GM23338 (cell line): ENCODE data around the gene ADAMTS17. TPM values are rescaled to one million over a fixed set of nuclear protein-coding genes. Genes with fewer than 3 reads are reported as not detected.

Experiments
- ATAC-seq: fragments of 200-7000 bp; cut with Tn5 transposase; 3 replicates; pipeline ENCODE4 v1.9.1; 2020
- DNase-seq: peaks from one replicate; pipeline ENCODE4 v3.0.0-alpha.2; 2015; ENCODE audit warnings: low spot score
- H2AFZ ChIP-seq: fragments of 200-600 bp; sonication (generic); 2 replicates; pipeline ENCODE4 v1.8.0; 2016; ENCODE audit warnings: antibody characterized with exemption, mild to moderate bottlenecking, moderate library complexity
- H3F3A ChIP-seq: fragments of 200-600 bp; sonication (generic); replicated peaks from 2 replicates; pipeline ENCODE4 v1.8.0; 2017; ENCODE audit warnings: antibody characterized with exemption, mixed run types, low read depth
- H3K27ac ChIP-seq: fragments of 200-600 bp; sonication (generic); 2 replicates; pipeline ENCODE4 v1.6.1; 2016; ENCODE audit warnings: low read depth
- H3K27me3 ChIP-seq: fragments of 200-600 bp; sonication (generic); 2 replicates; pipeline ENCODE4 v1.8.0; 2016; ENCODE audit warnings: mild to moderate bottlenecking, mixed run types, moderate library complexity; ENCODE audit not compliant: insufficient read depth
- H3K36me3 ChIP-seq: fragments of 200-600 bp; sonication (generic); 2 replicates; pipeline ENCODE4 v1.8.0; 2016; ENCODE audit warnings: mild to moderate bottlenecking; ENCODE audit not compliant: insufficient read depth
- H3K4me1 ChIP-seq: fragments of 200-600 bp; sonication (generic); 2 replicates; pipeline ENCODE4 v1.8.0; 2016; ENCODE audit warnings: mild to moderate bottlenecking, moderate library complexity; ENCODE audit not compliant: insufficient read depth
- H3K4me2 ChIP-seq: fragments of 200-600 bp; sonication (generic); 2 replicates; pipeline ENCODE4 v1.7.1; 2017; ENCODE audit warnings: mixed run types
- H3K4me3 ChIP-seq: fragments of 200-600 bp; sonication (generic); 2 replicates; pipeline ENCODE4 v1.6.1; 2016; ENCODE audit warnings: mixed run types
- H3K79me2 ChIP-seq: fragments of 200-600 bp; sonication (generic); replicated peaks from 2 replicates; pipeline ENCODE4 v1.8.0; 2017; ENCODE audit warnings: mild to moderate bottlenecking; ENCODE audit not compliant: insufficient read depth
- H3K9me2 ChIP-seq: fragments of 200-600 bp; sonication (generic); 2 replicates; pipeline ENCODE4 v1.8.0; 2017; ENCODE audit not compliant: insufficient read depth
- H4K20me1 ChIP-seq: fragments of 200-600 bp; sonication (generic); replicated peaks from 2 replicates; pipeline ENCODE4 v1.8.0; 2017; ENCODE audit warnings: mild to moderate bottlenecking; ENCODE audit not compliant: insufficient read depth
- H3K27ac Mint-ChIP-seq: 2 replicates; pipeline ENCODE4 v1.8.0; 2020; ENCODE audit warnings: inconsistent platforms, mild to moderate bottlenecking, moderate library complexity, mixed read lengths
- H3K27me3 Mint-ChIP-seq: 3 replicates; pipeline ENCODE4 v1.8.0; 2022; ENCODE audit warnings: low read depth, mild to moderate bottlenecking, moderate library complexity, mixed read lengths, inconsistent platforms; ENCODE audit not compliant: insufficient read depth, poor library complexity
- H3K36me3 Mint-ChIP-seq: 3 replicates; pipeline ENCODE4 v1.8.0; 2021; ENCODE audit warnings: low read depth, mild to moderate bottlenecking, inconsistent platforms, moderate library complexity, mixed read lengths
- H3K4me1 Mint-ChIP-seq: 3 replicates; pipeline ENCODE4 v1.8.0; 2020; ENCODE audit warnings: mild to moderate bottlenecking, inconsistent platforms, mixed read lengths
- H3K4me3 Mint-ChIP-seq: 3 replicates; pipeline ENCODE4 v1.8.0; 2021; ENCODE audit warnings: moderate library complexity, mild to moderate bottlenecking, inconsistent platforms, mixed read lengths
- H3K9me3 Mint-ChIP-seq: 3 replicates; pipeline ENCODE4 v1.8.0; 2020; ENCODE audit warnings: moderate library complexity, mild to moderate bottlenecking, inconsistent platforms, mixed read lengths
- EZH2 ChIP-seq: fragments of 200-600 bp; sonication (generic); IDR thresholded peaks from one replicate; pipeline ENCODE4 v1.8.0; 2017; ENCODE audit warnings: antibody characterized with exemption, mild to moderate bottlenecking, low read depth; ENCODE audit not compliant: unreplicated experiment
- NANOG ChIP-seq: IDR thresholded peaks from 2 replicates; pipeline ENCODE4 v1.6.1; 2016; ENCODE audit warnings: antibody characterized with exemption, borderline replicate concordance
- POLR2AphosphoS5 ChIP-seq: IDR thresholded peaks from 2 replicates; pipeline ENCODE4 v1.6.1; 2016; ENCODE audit warnings: antibody characterized with exemption, low read depth
- STAT1 ChIP-seq: IDR thresholded peaks from one replicate; pipeline ENCODE4 v1.6.1; 2016; ENCODE audit warnings: antibody characterized with exemption; ENCODE audit not compliant: unreplicated experiment
- ZNF114 ChIP-seq: fragments of 250-450 bp; sonication (Bioruptor Pico); IDR thresholded peaks from 2 replicates; pipeline ENCODE4 v1.5.0; 2020; ENCODE audit warnings: mild to moderate bottlenecking, moderate library complexity
- ZNF331 ChIP-seq: fragments of 250-450 bp; sonication (Bioruptor Pico); IDR thresholded peaks from 2 replicates; pipeline ENCODE4 v1.5.0; 2020; ENCODE audit warnings: low read depth, mild to moderate bottlenecking, moderate library complexity
- polyA plus RNA-seq: library from polyadenylated mRNA; unstranded; fragments of >200 nt; fragmentation: Nextera tagmentation; extraction: Ambion mirVana; gene quantifications from 2 replicates; pipeline ENCODE4 v1.2.1, GENCODE V29; 2016
- total RNA-seq: library from RNA; depleted of rRNA; stranded (reverse); fragments of >200 nt; shearing (Covaris generic); gene quantifications from 2 replicates; pipeline ENCODE4 v1.2.3, GENCODE V29; 2014
- TF ChIP-seq, protein P1 (sequence below): IDR thresholded peaks from 2 replicates; pipeline ENCODE4 v1.6.1; 2016; ENCODE audit warnings: antibody characterized with exemption
- TF ChIP-seq, protein P2 (sequence below): IDR thresholded peaks from one replicate; pipeline ENCODE4 v1.6.1; 2018; ENCODE audit warnings: antibody characterized with exemption; ENCODE audit not compliant: unreplicated experiment

ADAMTS17 gene
- total and polyA plus RNA-seq, 2 experiments from 2014 or later: 0.60 to 3.8 TPM

DNA sequence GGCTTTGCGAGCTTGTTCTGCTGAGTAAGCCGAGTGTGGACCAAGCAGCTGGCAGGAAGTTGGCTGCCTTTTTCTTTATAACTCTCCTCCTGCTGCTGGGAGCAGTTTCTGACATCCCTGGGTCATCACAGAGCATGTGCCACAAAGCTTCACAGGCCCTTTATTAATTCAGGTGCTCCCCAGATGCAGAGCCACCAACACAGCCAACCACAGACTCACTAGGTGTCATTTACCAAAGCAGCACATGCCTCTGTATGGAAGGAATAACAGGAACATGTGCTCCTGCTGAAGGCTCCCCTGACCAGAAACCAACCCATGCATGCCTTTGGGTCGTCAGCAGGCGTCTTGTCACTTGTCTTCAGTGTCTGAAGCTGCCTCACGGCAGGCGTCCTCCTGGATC, 152.5 kb downstream of the ADAMTS17 start (continued):
- TF ChIP-seq STAT1: no peak
- no peak for TF ChIP-seq ZNF331

DNA sequence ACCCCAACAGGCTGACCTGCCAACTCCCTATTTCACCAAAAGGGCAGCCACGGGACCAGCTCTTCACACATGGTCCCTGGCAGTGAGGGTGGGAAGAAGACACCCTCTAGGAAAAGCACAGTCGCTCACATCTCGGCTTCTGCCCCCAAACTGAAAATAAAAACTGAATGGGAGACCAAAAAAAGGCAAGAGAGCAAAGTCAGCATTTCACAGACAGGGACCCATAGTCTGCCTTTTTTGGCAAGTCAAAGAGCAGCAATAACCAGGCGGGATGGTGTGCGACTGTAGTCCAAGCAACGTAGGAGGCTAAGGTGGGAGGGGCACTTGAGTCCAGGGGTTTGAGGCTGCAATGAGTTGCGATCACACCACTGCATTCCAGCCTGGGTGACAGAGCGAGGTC, 154.1 kb downstream of the ADAMTS17 start:
- Histone ChIP-seq H3K27ac (no peak overlapping the region), H3K4me1 (no peaks in the 10 kb centered on the region; the same call in 1 of the 2 replicates), H3K4me2 (no peak overlapping the region), H4K20me1 (no peaks in the 10 kb centered on the region), H3K27me3 (no peaks in the 10 kb centered on the region), H3K79me2 (no peaks in the 10 kb centered on the region), H3F3A (no peaks in the 10 kb centered on the region), H3K36me3 (no peaks in the 10 kb centered on the region), H2AFZ (no peak overlapping the region), H3K4me3 (no peak overlapping the region), H3K9me2 (no peaks in the 10 kb centered on the region; the same call in 1 of the 2 replicates)
- H3K27me3 Mint-ChIP-seq: peaks cover 15% of the 10 kb centered on the region
- no peaks in the 10 kb centered on the region for H3K9me3 Mint-ChIP-seq
- no peak overlapping the region for H3K4me3 Mint-ChIP-seq
- peaks cover 21% of the 10 kb centered on the region for H3K4me1 Mint-ChIP-seq
- TF ChIP-seq, protein P1, sequence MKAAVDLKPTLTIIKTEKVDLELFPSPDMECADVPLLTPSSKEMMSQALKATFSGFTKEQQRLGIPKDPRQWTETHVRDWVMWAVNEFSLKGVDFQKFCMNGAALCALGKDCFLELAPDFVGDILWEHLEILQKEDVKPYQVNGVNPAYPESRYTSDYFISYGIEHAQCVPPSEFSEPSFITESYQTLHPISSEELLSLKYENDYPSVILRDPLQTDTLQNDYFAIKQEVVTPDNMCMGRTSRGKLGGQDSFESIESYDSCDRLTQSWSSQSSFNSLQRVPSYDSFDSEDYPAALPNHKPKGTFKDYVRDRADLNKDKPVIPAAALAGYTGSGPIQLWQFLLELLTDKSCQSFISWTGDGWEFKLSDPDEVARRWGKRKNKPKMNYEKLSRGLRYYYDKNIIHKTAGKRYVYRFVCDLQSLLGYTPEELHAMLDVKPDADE: no peak
- TF ChIP-seq, protein P2, sequence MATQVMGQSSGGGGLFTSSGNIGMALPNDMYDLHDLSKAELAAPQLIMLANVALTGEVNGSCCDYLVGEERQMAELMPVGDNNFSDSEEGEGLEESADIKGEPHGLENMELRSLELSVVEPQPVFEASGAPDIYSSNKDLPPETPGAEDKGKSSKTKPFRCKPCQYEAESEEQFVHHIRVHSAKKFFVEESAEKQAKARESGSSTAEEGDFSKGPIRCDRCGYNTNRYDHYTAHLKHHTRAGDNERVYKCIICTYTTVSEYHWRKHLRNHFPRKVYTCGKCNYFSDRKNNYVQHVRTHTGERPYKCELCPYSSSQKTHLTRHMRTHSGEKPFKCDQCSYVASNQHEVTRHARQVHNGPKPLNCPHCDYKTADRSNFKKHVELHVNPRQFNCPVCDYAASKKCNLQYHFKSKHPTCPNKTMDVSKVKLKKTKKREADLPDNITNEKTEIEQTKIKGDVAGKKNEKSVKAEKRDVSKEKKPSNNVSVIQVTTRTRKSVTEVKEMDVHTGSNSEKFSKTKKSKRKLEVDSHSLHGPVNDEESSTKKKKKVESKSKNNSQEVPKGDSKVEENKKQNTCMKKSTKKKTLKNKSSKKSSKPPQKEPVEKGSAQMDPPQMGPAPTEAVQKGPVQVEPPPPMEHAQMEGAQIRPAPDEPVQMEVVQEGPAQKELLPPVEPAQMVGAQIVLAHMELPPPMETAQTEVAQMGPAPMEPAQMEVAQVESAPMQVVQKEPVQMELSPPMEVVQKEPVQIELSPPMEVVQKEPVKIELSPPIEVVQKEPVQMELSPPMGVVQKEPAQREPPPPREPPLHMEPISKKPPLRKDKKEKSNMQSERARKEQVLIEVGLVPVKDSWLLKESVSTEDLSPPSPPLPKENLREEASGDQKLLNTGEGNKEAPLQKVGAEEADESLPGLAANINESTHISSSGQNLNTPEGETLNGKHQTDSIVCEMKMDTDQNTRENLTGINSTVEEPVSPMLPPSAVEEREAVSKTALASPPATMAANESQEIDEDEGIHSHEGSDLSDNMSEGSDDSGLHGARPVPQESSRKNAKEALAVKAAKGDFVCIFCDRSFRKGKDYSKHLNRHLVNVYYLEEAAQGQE: no peak
- no peak for TF ChIP-seq NANOG
- TF ChIP-seq POLR2AphosphoS5: no peak
- TF ChIP-seq EZH2: no peak
- TF ChIP-seq ZNF331: no peak
- ATAC-seq (no peak), DNase-seq (no peak)
- no peak overlapping the region for H3K27ac Mint-ChIP-seq
- H3K36me3 Mint-ChIP-seq: 0 out of 3 replicates have a peak, but pooled peaks cover 3% of the 10 kb centered on the region

DNA sequence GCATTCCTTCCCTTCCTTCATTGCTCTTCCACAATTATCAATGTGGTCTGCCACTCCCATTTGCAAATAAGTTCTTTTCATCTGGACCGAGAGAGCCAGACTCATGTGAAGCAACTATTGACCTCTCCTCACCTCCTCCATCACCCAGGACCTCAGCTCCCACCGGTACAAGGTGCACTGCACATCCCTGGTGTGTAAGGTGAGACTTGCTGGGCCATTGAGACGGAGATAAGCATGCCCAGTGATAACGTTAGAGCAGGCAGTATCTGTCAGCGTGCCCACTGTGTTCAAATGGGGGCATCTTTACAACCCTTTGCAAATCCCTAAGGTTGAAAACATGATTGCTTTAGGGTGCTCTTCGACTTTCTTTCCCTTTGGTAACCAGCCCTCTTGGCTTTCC, 154.8 kb downstream of the ADAMTS17 start:
- DNase-seq (no peak), ATAC-seq (no peak)
- Histone ChIP-seq H2AFZ (no peak overlapping the region), H3K4me1 (no peaks in the 10 kb centered on the region; the same call in 1 of the 2 replicates), H3K79me2 (no peaks in the 10 kb centered on the region), H3K36me3 (no peaks in the 10 kb centered on the region), H3K4me2 (no peak overlapping the region), H3K27ac (no peak overlapping the region), H3F3A (no peaks in the 10 kb centered on the region), H3K27me3 (no peaks in the 10 kb centered on the region), H3K9me2 (no peaks in the 10 kb centered on the region; the same call in 1 of the 2 replicates), H3K4me3 (no peak overlapping the region), H4K20me1 (no peaks in the 10 kb centered on the region)
- H3K27ac Mint-ChIP-seq: no peak overlapping the region
- H3K36me3 Mint-ChIP-seq: 0 out of 3 replicates have a peak, but pooled peaks cover 3% of the 10 kb centered on the region
- H3K4me1 Mint-ChIP-seq: peaks cover 14% of the 10 kb centered on the region
- no peaks in the 10 kb centered on the region; the same call in 2 of the 3 replicates for H3K9me3 Mint-ChIP-seq
- no peak overlapping the region for H3K4me3 Mint-ChIP-seq
- H3K27me3 Mint-ChIP-seq: peaks cover 15% of the 10 kb centered on the region
- TF ChIP-seq NANOG (no peak), STAT1 (no peak), EZH2 (no peak), ZNF331 (no peak), ZNF114 (CRISPR knock-in tag) (no peak)
